HepG2 (cell line): Measurements from ENCODE around the gene SLC25A23. TPM values are rescaled to one million over a fixed set of nuclear protein-coding genes. Genes with fewer than 3 reads are reported as not detected.

ENCODE experiments used
- CCDC6 ChIP-seq: sonication (generic); formaldehyde crosslinking; IDR thresholded peaks from 2 replicates; pipeline ENCODE4 v1.8.1; 2022; ENCODE audit warnings: mild to moderate bottlenecking, missing genetic modification reagents, moderate library complexity
- CHD4 ChIP-seq: fragments of 200-600 bp; sonication (generic); IDR thresholded peaks from 2 replicates; pipeline ENCODE4 v1.7.0; 2017; ENCODE audit warnings: mild to moderate bottlenecking, low read length, borderline replicate concordance
- CTCF ChIP-seq: sonication (generic); formaldehyde crosslinking; IDR thresholded peaks from 2 replicates; pipeline ENCODE4 v1.5.0; 2020; ENCODE audit warnings: mild to moderate bottlenecking, missing genetic modification reagents, moderate library complexity
- DZIP1 ChIP-seq: sonication (generic); formaldehyde crosslinking; IDR thresholded peaks from 2 replicates; pipeline ENCODE4 v1.5.0; 2020; ENCODE audit warnings: mild to moderate bottlenecking, missing genetic modification reagents
- FOXO4 ChIP-seq: sonication (generic); formaldehyde crosslinking; conservative IDR thresholded peaks from 2 replicates; pipeline ENCODE4 v1.8.1; 2023; ENCODE audit warnings: missing genetic modification reagents
- IRF2 ChIP-seq: IDR thresholded peaks from 2 replicates; pipeline ENCODE4 v1.6.1; 2018; ENCODE audit warnings: missing genetic modification reagents, missing compliant biosample characterization
- MIER3 ChIP-seq: IDR thresholded peaks from 2 replicates; pipeline ENCODE4 v1.6.1; 2016; ENCODE audit warnings: missing compliant biosample characterization, borderline replicate concordance
- POLR2A ChIP-seq, 2 experiments: IDR thresholded peaks; 2 replicates each; pipeline ENCODE4 v1.6.1; 2011; ENCODE audit warnings: low read depth in 2 of 2, low read length in 2 of 2, mild to moderate bottlenecking in 1 of 2, moderate library complexity in 1 of 2; ENCODE audit not compliant: insufficient read depth in 1 of 2
- RCOR2 ChIP-seq: IDR thresholded peaks from 2 replicates; pipeline ENCODE4 v1.6.1; 2016; ENCODE audit warnings: missing biosample characterization, missing genetic modification reagents
- SMC3 ChIP-seq: IDR thresholded peaks from 2 replicates; pipeline ENCODE4 v1.6.1; 2011; ENCODE audit warnings: low read length, improper control_type of control experiment
- TCF7L2 ChIP-seq: IDR thresholded peaks from 2 replicates; pipeline ENCODE4 v1.6.1; 2011; ENCODE audit warnings: mild to moderate bottlenecking, low read depth, low read length, moderate library complexity
- TOE1 ChIP-seq: sonication (generic); formaldehyde crosslinking; IDR thresholded peaks from 2 replicates; pipeline ENCODE4 v1.4.0; 2020; ENCODE audit warnings: mild to moderate bottlenecking, missing genetic modification reagents
- ZGPAT ChIP-seq: IDR thresholded peaks from 2 replicates; pipeline ENCODE4 v1.6.1; 2016; ENCODE audit warnings: mild to moderate bottlenecking
- ZNF256 ChIP-seq: sonication (generic); formaldehyde crosslinking; conservative IDR thresholded peaks from 2 replicates; pipeline ENCODE4 v1.4.0; 2020; ENCODE audit warnings: missing genetic modification reagents
- ZNF414 ChIP-seq: sonication (generic); formaldehyde crosslinking; IDR thresholded peaks from 2 replicates; pipeline ENCODE4 v1.5.0; 2020; ENCODE audit warnings: missing genetic modification reagents
- ZNF430 ChIP-seq: sonication (generic); formaldehyde crosslinking; IDR thresholded peaks from 2 replicates; pipeline ENCODE4 v1.9.0; 2021; ENCODE audit warnings: mild to moderate bottlenecking, missing genetic modification reagents
- ZNF451 ChIP-seq: sonication (generic); formaldehyde crosslinking; IDR thresholded peaks from 2 replicates; pipeline ENCODE4 v1.5.0; 2020; ENCODE audit warnings: mild to moderate bottlenecking, missing genetic modification reagents
- ZNF468 ChIP-seq: sonication (generic); formaldehyde crosslinking; IDR thresholded peaks from 2 replicates; pipeline ENCODE4 v1.8.0; 2022; ENCODE audit warnings: mild to moderate bottlenecking, moderate library complexity, missing genetic modification reagents
- ZNF577 ChIP-seq: sonication (generic); formaldehyde crosslinking; IDR thresholded peaks from 2 replicates; pipeline ENCODE4 v1.4.0; 2020; ENCODE audit warnings: mild to moderate bottlenecking, low read depth, missing genetic modification reagents, borderline replicate concordance
- ZNF616 ChIP-seq: sonication (generic); formaldehyde crosslinking; IDR thresholded peaks from 2 replicates; pipeline ENCODE4 v1.5.0; 2020; ENCODE audit warnings: low read depth, mild to moderate bottlenecking, missing genetic modification reagents
- ZNF83 ChIP-seq: sonication (generic); formaldehyde crosslinking; IDR thresholded peaks from 2 replicates; pipeline ENCODE4 v1.4.0; 2020; ENCODE audit warnings: missing genetic modification reagents, mild to moderate bottlenecking, borderline replicate concordance
- ZNF878 ChIP-seq: sonication (generic); formaldehyde crosslinking; IDR thresholded peaks from 2 replicates; pipeline ENCODE4 v1.8.1; 2023; ENCODE audit warnings: mild to moderate bottlenecking, missing genetic modification reagents, moderate library complexity
- polyA plus RNA-seq, 8 experiments: library from polyadenylated mRNA; depleted of rRNA in 3 of 8; stranded (reverse) in 7 of 8; unstranded in 1 of 8; fragments of >200 nt; fragmentation: Illumina TruSeq in 4 of 8; extraction: Trizol in 4 of 8; gene quantifications; 2 replicates each; pipeline versions ENCODE4 v1.2.1 to v1.2.3, GENCODE V29; 2011 to 2016; ENCODE audit warnings: low read depth in 4 of 8, missing spikeins in 1 of 8, mixed read lengths in 1 of 8; ENCODE audit not compliant: insufficient read depth in 1 of 8
- total RNA-seq, 5 experiments: library from RNA; depleted of rRNA; stranded (reverse); fragments of >200 nt; fragmentation: Illumina TruSeq; extraction: Trizol; gene quantifications; 2 replicates each; pipeline ENCODE4 v1.2.3, GENCODE V29; 2016; ENCODE audit warnings: low read depth in 1 of 5

The SLC25A23 gene
- total and polyA plus RNA-seq, 2 of the 13 experiments (the other 11 are each of a cell fraction or from before 2014, with no cell fraction given): 12.4 to 15.2 TPM

GRCh38 chr19:6425732-6426620 lies 33.6 kb downstream of the SLC25A23 start (continued):
- TF ChIP-seq ZNF430 (0 out of 2 replicates have a peak, but pooled peaks have one; percentile 18), ZNF616 (no peak), ZNF577 (CRISPR knock-in tag) (no peak), POLR2A (IDR thresholded peaks at IDR 0.05; ENCODE audit: insufficient read depth in 1 of 2, low read depth in 2 of 2, low read length in 2 of 2) (no peak), CCDC6 (CRISPR knock-in tag) (no peak), ZNF83 (CRISPR knock-in tag) (0 out of 2 replicates have a peak, but pooled peaks have one; percentile 7), ZNF414 (no peak), FOXO4 (CRISPR knock-in tag) (no peak), SMC3 (peak; percentile 54), CTCF (CRISPR knock-in tag) (peak; percentile 73), TOE1 (CRISPR knock-in tag) (no peak), RCOR2 (no peak), MIER3 (CRISPR knock-in tag) (no peak), CHD4 (peak; percentile 75; the same call in 1 of the 2 replicates), ZNF256 (CRISPR knock-in tag) (no peak), TCF7L2 (no peak), IRF2 (CRISPR knock-in tag) (no peak), ZNF451 (CRISPR knock-in tag) (0 out of 2 replicates have a peak, but pooled peaks have one; percentile 28), ZNF468 (CRISPR knock-in tag) (no peak), ZNF878 (CRISPR knock-in tag) (no peak), DZIP1 (peak; percentile 47; the same call in 1 of the 2 replicates), ZGPAT (CRISPR knock-in tag) (no peak)
